Measurements from ENCODE around the gene EFCAB11.

DNA sequence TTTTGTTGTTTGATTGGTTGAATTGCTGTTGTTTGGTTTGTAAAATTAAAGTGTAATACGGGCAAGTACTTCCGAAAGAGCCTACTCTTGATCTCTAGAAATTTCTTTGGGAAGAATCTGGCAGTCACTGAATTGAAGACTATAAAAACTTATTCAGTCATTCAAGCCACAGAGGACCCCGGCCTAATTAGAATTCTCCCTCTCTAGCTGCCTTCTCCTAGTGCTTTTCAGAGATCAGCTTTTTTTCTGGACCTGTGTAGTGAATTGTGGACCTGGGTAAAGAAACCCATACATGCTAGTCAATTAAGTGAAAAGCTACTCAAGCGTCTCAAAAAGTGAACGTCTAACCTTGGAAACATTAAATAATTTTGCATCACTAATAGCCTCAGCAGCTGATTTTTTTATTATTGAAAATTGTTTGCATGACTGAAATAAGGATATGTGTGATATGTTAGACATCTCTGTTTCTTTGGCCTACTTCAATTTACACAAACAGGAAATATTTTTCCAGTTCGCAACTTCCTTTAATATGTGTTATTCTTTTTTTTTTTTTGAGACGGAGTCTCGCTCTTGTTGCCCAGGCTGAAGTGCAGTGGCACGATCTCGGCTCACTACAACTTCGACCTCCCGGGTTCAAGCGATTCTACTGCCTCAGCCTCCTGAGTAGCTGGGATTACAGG lies 27.2 kb downstream of the EFCAB11 start:
- TF ChIP-seq EZH2 (IDR thresholded peaks at IDR 0.05; ENCODE audit: low read length) = no peak
- TF ChIP-seq, protein P1, sequence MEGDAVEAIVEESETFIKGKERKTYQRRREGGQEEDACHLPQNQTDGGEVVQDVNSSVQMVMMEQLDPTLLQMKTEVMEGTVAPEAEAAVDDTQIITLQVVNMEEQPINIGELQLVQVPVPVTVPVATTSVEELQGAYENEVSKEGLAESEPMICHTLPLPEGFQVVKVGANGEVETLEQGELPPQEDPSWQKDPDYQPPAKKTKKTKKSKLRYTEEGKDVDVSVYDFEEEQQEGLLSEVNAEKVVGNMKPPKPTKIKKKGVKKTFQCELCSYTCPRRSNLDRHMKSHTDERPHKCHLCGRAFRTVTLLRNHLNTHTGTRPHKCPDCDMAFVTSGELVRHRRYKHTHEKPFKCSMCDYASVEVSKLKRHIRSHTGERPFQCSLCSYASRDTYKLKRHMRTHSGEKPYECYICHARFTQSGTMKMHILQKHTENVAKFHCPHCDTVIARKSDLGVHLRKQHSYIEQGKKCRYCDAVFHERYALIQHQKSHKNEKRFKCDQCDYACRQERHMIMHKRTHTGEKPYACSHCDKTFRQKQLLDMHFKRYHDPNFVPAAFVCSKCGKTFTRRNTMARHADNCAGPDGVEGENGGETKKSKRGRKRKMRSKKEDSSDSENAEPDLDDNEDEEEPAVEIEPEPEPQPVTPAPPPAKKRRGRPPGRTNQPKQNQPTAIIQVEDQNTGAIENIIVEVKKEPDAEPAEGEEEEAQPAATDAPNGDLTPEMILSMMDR (optimal IDR thresholded peaks at IDR 0.05 in 1 of 3, IDR thresholded peaks at IDR 0.05 in 1 of 3, conservative IDR thresholded peaks at IDR 0.05 in 1 of 3; ENCODE audit: extremely low read depth in 1 of 3, insufficient read depth in 2 of 3, low read length in 3 of 3) = no peak
